ENCODE results near the gene FXN. TPM values are rescaled to one million over a fixed set of nuclear protein-coding genes. Genes with fewer than 3 reads are reported as not detected.
A peak's percentile ranks its signal among the peaks of the same experiment; 100 is the strongest.
"Not testable (repeated sequence)": the region's sequence is repeated elsewhere in the genome, so short reads cannot be mapped to it uniquely, and the experiment has no call there.

Gene FXN
- total RNA-seq: 9.8 and 11.4 TPM in 2 replicates

DNA sequence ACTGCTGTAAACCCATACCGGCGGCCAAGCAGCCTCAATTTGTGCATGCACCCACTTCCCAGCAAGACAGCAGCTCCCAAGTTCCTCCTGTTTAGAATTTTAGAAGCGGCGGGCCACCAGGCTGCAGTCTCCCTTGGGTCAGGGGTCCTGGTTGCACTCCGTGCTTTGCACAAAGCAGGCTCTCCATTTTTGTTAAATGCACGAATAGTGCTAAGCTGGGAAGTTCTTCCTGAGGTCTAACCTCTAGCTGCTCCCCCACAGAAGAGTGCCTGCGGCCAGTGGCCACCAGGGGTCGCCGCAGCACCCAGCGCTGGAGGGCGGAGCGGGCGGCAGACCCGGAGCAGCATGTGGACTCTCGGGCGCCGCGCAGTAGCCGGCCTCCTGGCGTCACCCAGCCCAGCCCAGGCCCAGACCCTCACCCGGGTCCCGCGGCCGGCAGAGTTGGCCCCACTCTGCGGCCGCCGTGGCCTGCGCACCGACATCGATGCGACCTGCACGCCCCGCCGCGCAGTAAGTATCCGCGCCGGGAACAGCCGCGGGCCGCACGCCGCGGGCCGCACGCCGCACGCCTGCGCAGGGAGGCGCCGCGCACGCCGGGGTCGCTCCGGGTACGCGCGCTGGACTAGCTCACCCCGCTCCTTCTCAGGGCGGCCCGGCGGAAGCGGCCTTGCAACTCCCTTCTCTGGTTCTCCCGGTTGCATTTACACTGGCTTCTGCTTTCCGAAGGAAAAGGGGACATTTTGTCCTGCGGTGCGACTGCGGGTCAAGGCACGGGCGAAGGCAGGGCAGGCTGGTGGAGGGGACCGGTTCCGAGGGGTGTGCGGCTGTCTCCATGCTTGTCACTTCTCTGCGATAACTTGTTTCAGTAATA lies at the start of gene FXN:
Gene FXN (plus strand): TSS at position 315 of the 871 bp plus-strand sequence. CDS start 31 bp downstream, at position 346.
- TF ChIP-seq CTCF (IDR thresholded peaks at IDR 0.05; ENCODE audit: insufficient read depth, low read length, poor library complexity, severe bottlenecking): peak; percentile 97
- Histone ChIP-seq H3K4me3 (ENCODE audit: low read depth, low read length) (peak within 1 kb of the TSS; percentile 71), H3K27me3 (ENCODE audit: control insufficient read depth, insufficient read depth, low read length) (no peaks in the 10 kb centered on the region), H3K36me3 (ENCODE audit: control insufficient read depth, insufficient read depth, low read length) (no peaks in the 10 kb centered on the region)
- no peak for DNase-seq (ENCODE audit: low read depth)

DNA sequence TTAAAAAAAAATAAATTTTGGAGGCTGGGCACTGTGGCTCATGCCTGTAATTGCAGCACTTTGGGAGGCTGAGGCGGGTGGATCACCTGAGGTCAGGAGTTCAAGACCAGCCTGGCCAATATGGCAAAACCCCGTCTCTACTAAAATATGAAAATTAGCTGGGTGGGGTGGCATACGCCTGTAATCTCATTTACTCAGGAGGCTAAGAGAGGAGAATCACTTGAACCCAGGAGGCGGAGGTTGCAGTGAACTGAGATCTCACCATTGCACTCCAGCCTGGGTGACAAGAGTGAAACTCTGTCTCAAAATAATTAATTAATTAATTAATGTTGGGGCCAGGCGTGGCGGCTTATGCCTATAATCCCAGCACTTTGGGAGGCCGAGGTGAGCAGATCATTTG lies 48.6 kb upstream of the FXN start:
- H3K4me3 ChIP-seq (ENCODE audit: low read depth, low read length); H3K36me3 ChIP-seq (ENCODE audit: control insufficient read depth, insufficient read depth, low read length); DNase-seq (ENCODE audit: low read depth); H3K27me3 ChIP-seq (ENCODE audit: control insufficient read depth, insufficient read depth, low read length): not testable (repeated sequence)

DNA sequence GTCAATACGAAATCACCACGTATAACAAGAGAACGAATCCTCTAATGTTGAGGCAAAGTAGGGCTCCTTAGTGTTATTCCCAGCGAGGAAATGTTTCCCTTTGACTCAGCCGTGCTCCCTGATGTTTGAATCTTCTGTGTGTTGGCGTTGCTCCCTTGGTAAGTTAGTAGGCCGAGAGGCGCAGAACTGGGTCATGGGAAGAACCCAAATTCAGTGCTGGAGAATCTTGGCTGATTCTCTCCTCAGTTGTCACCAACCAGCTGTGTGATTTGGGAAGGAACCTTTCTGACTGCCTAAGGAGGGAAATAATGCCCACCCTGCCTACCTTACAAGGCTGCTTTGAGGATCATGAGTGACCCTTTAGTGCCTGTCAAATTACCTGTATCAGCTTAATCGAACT lies 44.1 kb upstream of the FXN start:
- no peak overlapping the region for H3K4me3 ChIP-seq (ENCODE audit: low read depth, low read length)
- no peaks in the 10 kb centered on the region for H3K36me3 ChIP-seq (ENCODE audit: control insufficient read depth, insufficient read depth, low read length)
- H3K27me3 ChIP-seq (ENCODE audit: control insufficient read depth, insufficient read depth, low read length): no peaks in the 10 kb centered on the region
- DNase-seq (ENCODE audit: low read depth): no peak
- no peak for TF ChIP-seq CTCF (IDR thresholded peaks at IDR 0.05; ENCODE audit: insufficient read depth, low read length, poor library complexity, severe bottlenecking)

GRCh38 chr9:68995776-68996175 lies 39.8 kb upstream of the FXN start:
- TF ChIP-seq CTCF (IDR thresholded peaks at IDR 0.05; ENCODE audit: insufficient read depth, low read length, poor library complexity, severe bottlenecking): no peak
- H3K36me3 ChIP-seq (ENCODE audit: control insufficient read depth, insufficient read depth, low read length): no peaks in the 10 kb centered on the region
- H3K4me3 ChIP-seq (ENCODE audit: low read depth, low read length): no peak overlapping the region
- peaks cover 3% of the 10 kb centered on the region for H3K27me3 ChIP-seq (ENCODE audit: control insufficient read depth, insufficient read depth, low read length)
- no peak for DNase-seq (ENCODE audit: low read depth)

DNA sequence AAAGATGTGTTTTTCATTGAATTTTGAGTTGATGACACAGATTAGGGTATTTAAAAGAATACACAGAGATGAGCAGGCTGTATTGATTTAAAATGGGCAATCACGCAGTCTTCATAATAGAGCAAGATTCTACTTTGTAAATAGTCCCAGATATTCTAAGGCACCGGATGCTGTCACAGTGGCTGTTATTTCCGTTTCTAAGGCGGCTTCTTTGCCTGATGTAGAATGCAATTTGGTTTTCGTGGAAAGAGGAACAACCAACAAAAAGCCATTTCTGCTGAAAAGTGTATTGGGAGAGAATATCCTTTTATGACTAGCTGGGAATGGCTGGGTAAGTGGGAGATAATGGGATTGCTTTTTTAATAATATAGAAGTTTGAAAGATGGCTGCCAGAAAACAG lies 39.1 kb upstream of the FXN start:
- no peak for DNase-seq (ENCODE audit: low read depth)
- no peak for TF ChIP-seq CTCF (IDR thresholded peaks at IDR 0.05; ENCODE audit: insufficient read depth, low read length, poor library complexity, severe bottlenecking)
- Histone ChIP-seq H3K4me3 (ENCODE audit: low read depth, low read length) (no peak overlapping the region), H3K27me3 (ENCODE audit: control insufficient read depth, insufficient read depth, low read length) (peaks cover 3% of the 10 kb centered on the region), H3K36me3 (ENCODE audit: control insufficient read depth, insufficient read depth, low read length) (no peaks in the 10 kb centered on the region)

DNA sequence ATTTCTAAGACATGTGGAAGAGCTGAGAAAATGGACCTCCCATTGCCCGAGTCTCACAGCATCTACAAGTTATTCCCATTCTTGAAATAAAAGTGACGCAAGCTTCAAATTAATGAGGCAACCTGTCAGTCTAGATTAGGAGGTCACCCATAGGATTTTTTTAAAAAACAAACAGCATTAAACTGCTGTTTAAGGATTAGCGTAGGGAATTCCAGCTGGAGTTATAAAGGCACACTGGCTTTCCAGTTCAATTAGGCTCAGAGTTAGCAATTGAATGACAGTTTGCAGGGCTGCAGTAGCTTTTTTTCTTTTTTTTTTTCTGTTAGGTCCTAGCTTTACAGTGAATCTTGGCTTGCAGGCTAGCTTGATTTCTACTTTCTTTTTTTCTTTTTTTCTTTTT lies 37.9 kb upstream of the FXN start:
- H3K27me3 ChIP-seq (ENCODE audit: control insufficient read depth, insufficient read depth, low read length): peaks cover 3% of the 10 kb centered on the region
- no peak overlapping the region for H3K4me3 ChIP-seq (ENCODE audit: low read depth, low read length)
- no peak for TF ChIP-seq CTCF (IDR thresholded peaks at IDR 0.05; ENCODE audit: insufficient read depth, low read length, poor library complexity, severe bottlenecking)
- DNase-seq (ENCODE audit: low read depth): no peak
- H3K36me3 ChIP-seq (ENCODE audit: control insufficient read depth, insufficient read depth, low read length): no peaks in the 10 kb centered on the region

All from kidney epithelial cell (primary cell).